ENCODE measurements around the gene OR2V1.

DNA sequence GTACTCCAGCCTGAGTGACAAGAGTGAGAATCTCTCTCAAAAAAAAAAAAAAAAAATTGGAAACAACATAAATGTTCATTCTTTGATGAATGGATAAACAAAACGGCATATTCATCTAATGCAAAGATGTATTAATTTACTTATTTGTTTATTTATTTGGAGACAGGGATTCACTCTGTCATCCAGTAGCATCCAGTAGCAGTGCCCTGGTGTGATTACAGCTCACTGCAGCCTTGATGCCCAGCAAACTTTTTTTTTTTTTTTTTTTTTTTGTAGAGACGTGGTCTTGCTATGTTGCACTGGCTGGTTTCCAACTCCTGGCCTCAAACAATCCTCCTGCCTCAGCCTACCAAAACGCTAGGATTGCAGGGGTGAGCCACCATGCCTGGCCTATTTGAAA is 40.8 kb upstream of the OR2V1 start:
- TF ChIP-seq CTCF (IDR thresholded peaks at IDR 0.05; ENCODE audit: low read depth, low read length) (no peak), EZH2phosphoT487 (IDR thresholded peaks at IDR 0.05; ENCODE audit: low read depth) (no peak)

All from OCI-LY3 (cell line).